HEK293 (cell line): ENCODE measurements around the gene TINCR.

ENCODE experiments used
- CTCF ChIA-PET: fragments of 350-600 bp; formaldehyde crosslinking; extraction: SDS; loops from one replicate; lab custom pipeline; 2021; ENCODE audit warnings: antibody characterized with exemption; lab: Yijun Ruan, JAX
- POLR2A ChIA-PET: fragments of 300-600 bp; formaldehyde crosslinking; extraction: SDS; loops from one replicate; lab custom pipeline; 2020; ENCODE audit warnings: antibody characterized with exemption, inconsistent platforms; lab: Yijun Ruan, JAX
- H3K27ac ChIP-seq: fragments of 200-500 bp; sonication (Bioruptor generic); 2 replicates; pipeline ENCODE4 v1.5.1; 2014; ENCODE audit warnings: low read depth, low read length, control low read depth, inconsistent platforms; ENCODE audit errors: extremely low read depth
- H3K36me3 ChIP-seq, 2 experiments: fragments of 200-500 bp in 1 of 2; sonication (Bioruptor generic) in 1 of 2; 1 replicate in 1 of 2; 2 replicates in 1 of 2; pipeline ENCODE4 v1.5.1; 2014 to 2017; ENCODE audit warnings: inconsistent platforms in 2 of 2, low read length in 2 of 2; ENCODE audit not compliant: control insufficient read depth in 2 of 2, insufficient read depth in 1 of 2
- H3K4me1 ChIP-seq: fragments of 200-500 bp; sonication (Bioruptor generic); 2 replicates; pipeline ENCODE4 v1.5.1; 2014; ENCODE audit warnings: mild to moderate bottlenecking, low read length, inconsistent platforms; ENCODE audit not compliant: control insufficient read depth, insufficient read depth
- H3K4me3 ChIP-seq: 2 replicates; pipeline ENCODE4 v1.5.1; 2011; ENCODE audit warnings: low read depth, mild to moderate bottlenecking, control low read depth, low read length, moderate library complexity
- H3K9me3 ChIP-seq: fragments of 200-500 bp; sonication (Bioruptor generic); 2 replicates; pipeline ENCODE4 v1.5.1; 2014; ENCODE audit warnings: low read depth, low read length, inconsistent platforms; ENCODE audit not compliant: control insufficient read depth, insufficient read depth
- AEBP2 ChIP-seq: fragments of 450-650 bp; formaldehyde crosslinking; IDR thresholded peaks from 2 replicates; pipeline ENCODE4 v1.5.1; 2016; ENCODE audit warnings: missing biosample characterization, missing genetic modification characterization, borderline replicate concordance
- GFI1B ChIP-seq: fragments of 450-650 bp; formaldehyde crosslinking; IDR thresholded peaks from 2 replicates; pipeline ENCODE4 v1.5.1; 2016; ENCODE audit warnings: missing biosample characterization, missing genetic modification characterization
- PATZ1 ChIP-seq: fragments of 450-650 bp; formaldehyde crosslinking; IDR thresholded peaks from 2 replicates; pipeline ENCODE4 v1.5.1; 2016; ENCODE audit warnings: missing biosample characterization, missing genetic modification characterization
- PRDM1 ChIP-seq: fragments of 450-650 bp; formaldehyde crosslinking; IDR thresholded peaks from 2 replicates; pipeline ENCODE4; 2016; ENCODE audit warnings: missing biosample characterization, missing genetic modification characterization
- REPIN1 ChIP-seq: fragments of 450-650 bp; formaldehyde crosslinking; IDR thresholded peaks from 2 replicates; pipeline ENCODE4 v1.5.1; 2017; ENCODE audit warnings: missing biosample characterization, missing genetic modification characterization, low read depth
- SCRT2 ChIP-seq: fragments of 450-650 bp; formaldehyde crosslinking; IDR thresholded peaks from 2 replicates; pipeline ENCODE4 v1.5.1; 2016; ENCODE audit warnings: missing biosample characterization, missing genetic modification characterization
- SP2 ChIP-seq: fragments of 450-650 bp; formaldehyde crosslinking; IDR thresholded peaks from 2 replicates; pipeline ENCODE4 v1.5.1; 2016; ENCODE audit warnings: missing biosample characterization, missing genetic modification characterization
- SP3 ChIP-seq: fragments of 450-650 bp; formaldehyde crosslinking; IDR thresholded peaks from 2 replicates; pipeline ENCODE4 v1.5.1; 2016; ENCODE audit warnings: missing biosample characterization, missing genetic modification characterization
- ZBTB17 ChIP-seq: fragments of 450-650 bp; formaldehyde crosslinking; IDR thresholded peaks from 2 replicates; pipeline ENCODE4 v1.5.1; 2016; ENCODE audit warnings: missing biosample characterization, missing genetic modification characterization
- ZBTB21 ChIP-seq: fragments of 450-650 bp; formaldehyde crosslinking; IDR thresholded peaks from 2 replicates; pipeline ENCODE4 v1.5.1; 2017; ENCODE audit warnings: missing biosample characterization, missing genetic modification characterization
- ZNF10 ChIP-seq: fragments of 450-650 bp; formaldehyde crosslinking; IDR thresholded peaks from 2 replicates; pipeline ENCODE4 v1.5.1; 2017; ENCODE audit warnings: missing biosample characterization, missing genetic modification characterization
- ZNF23 ChIP-seq: fragments of 450-650 bp; formaldehyde crosslinking; IDR thresholded peaks from 2 replicates; pipeline ENCODE4 v1.5.1; 2016; ENCODE audit warnings: missing biosample characterization, missing genetic modification characterization, borderline replicate concordance
- ZNF280C ChIP-seq: fragments of 450-650 bp; formaldehyde crosslinking; IDR thresholded peaks from 2 replicates; pipeline ENCODE4 v1.5.1; 2016; ENCODE audit warnings: missing biosample characterization, missing genetic modification characterization
- ZNF398 ChIP-seq: fragments of 450-650 bp; formaldehyde crosslinking; IDR thresholded peaks from 2 replicates; pipeline ENCODE4 v1.5.1; 2017; ENCODE audit warnings: missing biosample characterization, missing genetic modification characterization
- ZNF423 ChIP-seq: fragments of 450-650 bp; formaldehyde crosslinking; IDR thresholded peaks from 2 replicates; pipeline ENCODE4 v1.5.1; 2016; ENCODE audit warnings: missing biosample characterization, missing genetic modification characterization
- ZNF426 ChIP-seq: fragments of 450-650 bp; formaldehyde crosslinking; IDR thresholded peaks from 2 replicates; pipeline ENCODE4 v1.5.1; 2017; ENCODE audit warnings: missing biosample characterization, missing genetic modification characterization, mild to moderate bottlenecking, inconsistent platforms, moderate library complexity
- ZNF529 ChIP-seq: fragments of 450-650 bp; formaldehyde crosslinking; IDR thresholded peaks from 2 replicates; pipeline ENCODE4 v1.5.1; 2017; ENCODE audit warnings: missing genetic modification characterization, missing biosample characterization; ENCODE audit not compliant: insufficient replicate concordance
- ZNF629 ChIP-seq: fragments of 450-650 bp; formaldehyde crosslinking; IDR thresholded peaks from 2 replicates; pipeline ENCODE4 v1.5.1; 2017; ENCODE audit warnings: missing biosample characterization, missing genetic modification characterization
- ZNF777 ChIP-seq: fragments of 450-650 bp; formaldehyde crosslinking; IDR thresholded peaks from 2 replicates; pipeline ENCODE4 v1.5.1; 2017; ENCODE audit warnings: missing biosample characterization, missing genetic modification characterization, borderline replicate concordance
- ZNF830 ChIP-seq: fragments of 450-650 bp; IDR thresholded peaks from 2 replicates; pipeline ENCODE4 v1.5.0; 2018; ENCODE audit warnings: missing biosample characterization, missing genetic modification characterization, low read depth, mild to moderate bottlenecking, moderate library complexity
- ZSCAN16 ChIP-seq: fragments of 450-650 bp; formaldehyde crosslinking; IDR thresholded peaks from 2 replicates; pipeline ENCODE4 v1.5.1; 2016; ENCODE audit warnings: missing biosample characterization, missing genetic modification characterization
- TF ChIP-seq, protein P1 (sequence below): fragments of 450-650 bp; formaldehyde crosslinking; IDR thresholded peaks from 2 replicates; pipeline ENCODE4 v1.5.1; 2016; ENCODE audit warnings: missing biosample characterization, missing genetic modification characterization
- TF ChIP-seq, protein P2 (sequence below): fragments of 450-650 bp; formaldehyde crosslinking; IDR thresholded peaks from 2 replicates; pipeline ENCODE4 v1.5.1; 2016; ENCODE audit warnings: missing biosample characterization, missing genetic modification characterization
- TF ChIP-seq, protein P3 (sequence below): fragments of 450-650 bp; formaldehyde crosslinking; IDR thresholded peaks from 2 replicates; pipeline ENCODE4 v1.5.1; 2016; ENCODE audit warnings: missing biosample characterization, missing genetic modification characterization

Gene TINCR

GRCh38 chr19:5600797-5601196, 33.0 kb upstream of the TINCR start:
- Histone ChIP-seq H3K4me1 (no peaks in the 10 kb centered on the region), H3K36me3 (peaks cover 74 to 97% of the 10 kb centered on the region in 2 experiments), H3K4me3 (no peak overlapping the region), H3K27ac (no peak overlapping the region), H3K9me3 (no peaks in the 10 kb centered on the region)
- ChIA-PET POLR2A (no interaction called here), CTCF (interaction anchor here (1.2 kb wide), 1 partner anchor 24 kb away, joined by 4 read pairs; no protein-coding TSS in a partner anchor)
- no peak for TF ChIP-seq GFI1B (tag by site-specific recombination)
- TF ChIP-seq ZNF529 (tag by site-specific recombination), result no peak
- TF ChIP-seq ZNF830 (tag by site-specific recombination), result no peak
- TF ChIP-seq ZNF629, result no peak
- no peak for TF ChIP-seq ZNF280C
- 0 out of 2 replicates have a peak, but pooled peaks have one; percentile 11 for TF ChIP-seq SCRT2 (tag by site-specific recombination)
- no peak for TF ChIP-seq ZBTB17 (tag by site-specific recombination)

- Histone ChIP-seq H3K9me3 (no peaks in the 10 kb centered on the region), H3K36me3 (peaks cover 39 to 98% of the 10 kb centered on the region in 2 experiments), H3K4me1 (no peaks in the 10 kb centered on the region), H3K27ac (no peak overlapping the region), H3K4me3 (no peak overlapping the region)
- POLR2A ChIA-PET, result no interaction called here
- CTCF ChIA-PET, result no interaction called here
- TF ChIP-seq REPIN1 (tag by site-specific recombination) (no peak), PATZ1 (tag by site-specific recombination) (no peak), ZSCAN16 (tag by site-specific recombination) (no peak), ZBTB21 (tag by site-specific recombination) (no peak), ZNF423 (no peak), ZNF10 (no peak), ZNF426 (tag by site-specific recombination) (no peak), ZNF23 (tag by site-specific recombination) (no peak), SP3 (tag by site-specific recombination) (no peak), ZNF777 (tag by site-specific recombination) (no peak), ZNF398 (tag by site-specific recombination) (no peak), SP2 (tag by site-specific recombination) (no peak), AEBP2 (tag by site-specific recombination) (no peak), PRDM1 (tag by site-specific recombination) (no peak)
- TF ChIP-seq, protein P1, sequence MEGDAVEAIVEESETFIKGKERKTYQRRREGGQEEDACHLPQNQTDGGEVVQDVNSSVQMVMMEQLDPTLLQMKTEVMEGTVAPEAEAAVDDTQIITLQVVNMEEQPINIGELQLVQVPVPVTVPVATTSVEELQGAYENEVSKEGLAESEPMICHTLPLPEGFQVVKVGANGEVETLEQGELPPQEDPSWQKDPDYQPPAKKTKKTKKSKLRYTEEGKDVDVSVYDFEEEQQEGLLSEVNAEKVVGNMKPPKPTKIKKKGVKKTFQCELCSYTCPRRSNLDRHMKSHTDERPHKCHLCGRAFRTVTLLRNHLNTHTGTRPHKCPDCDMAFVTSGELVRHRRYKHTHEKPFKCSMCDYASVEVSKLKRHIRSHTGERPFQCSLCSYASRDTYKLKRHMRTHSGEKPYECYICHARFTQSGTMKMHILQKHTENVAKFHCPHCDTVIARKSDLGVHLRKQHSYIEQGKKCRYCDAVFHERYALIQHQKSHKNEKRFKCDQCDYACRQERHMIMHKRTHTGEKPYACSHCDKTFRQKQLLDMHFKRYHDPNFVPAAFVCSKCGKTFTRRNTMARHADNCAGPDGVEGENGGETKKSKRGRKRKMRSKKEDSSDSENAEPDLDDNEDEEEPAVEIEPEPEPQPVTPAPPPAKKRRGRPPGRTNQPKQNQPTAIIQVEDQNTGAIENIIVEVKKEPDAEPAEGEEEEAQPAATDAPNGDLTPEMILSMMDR (tag by site-specific recombination), result no peak
- TF ChIP-seq, protein P2, sequence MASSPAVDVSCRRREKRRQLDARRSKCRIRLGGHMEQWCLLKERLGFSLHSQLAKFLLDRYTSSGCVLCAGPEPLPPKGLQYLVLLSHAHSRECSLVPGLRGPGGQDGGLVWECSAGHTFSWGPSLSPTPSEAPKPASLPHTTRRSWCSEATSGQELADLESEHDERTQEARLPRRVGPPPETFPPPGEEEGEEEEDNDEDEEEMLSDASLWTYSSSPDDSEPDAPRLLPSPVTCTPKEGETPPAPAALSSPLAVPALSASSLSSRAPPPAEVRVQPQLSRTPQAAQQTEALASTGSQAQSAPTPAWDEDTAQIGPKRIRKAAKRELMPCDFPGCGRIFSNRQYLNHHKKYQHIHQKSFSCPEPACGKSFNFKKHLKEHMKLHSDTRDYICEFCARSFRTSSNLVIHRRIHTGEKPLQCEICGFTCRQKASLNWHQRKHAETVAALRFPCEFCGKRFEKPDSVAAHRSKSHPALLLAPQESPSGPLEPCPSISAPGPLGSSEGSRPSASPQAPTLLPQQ (tag by site-specific recombination), result no peak
- TF ChIP-seq, protein P3, sequence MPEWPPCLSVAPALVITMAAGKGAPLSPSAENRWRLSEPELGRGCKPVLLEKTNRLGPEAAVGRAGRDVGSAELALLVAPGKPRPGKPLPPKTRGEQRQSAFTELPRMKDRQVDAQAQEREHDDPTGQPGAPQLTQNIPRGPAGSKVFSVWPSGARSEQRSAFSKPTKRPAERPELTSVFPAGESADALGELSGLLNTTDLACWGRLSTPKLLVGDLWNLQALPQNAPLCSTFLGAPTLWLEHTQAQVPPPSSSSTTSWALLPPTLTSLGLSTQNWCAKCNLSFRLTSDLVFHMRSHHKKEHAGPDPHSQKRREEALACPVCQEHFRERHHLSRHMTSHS, result no peak
Observed at GRCh38 chr19:5595745-5596144, 28.0 kb upstream of the TINCR start.
